H9 (cell line): ENCODE results near the gene BTRC. TPM values are rescaled to one million over a fixed set of nuclear protein-coding genes. Genes with fewer than 3 reads are reported as not detected.

Source experiments
- DNase-seq: peaks from one replicate; pipeline ENCODE4 v3.0.0-alpha.2; 2017
- H2AFZ ChIP-seq: one replicate; pipeline ENCODE4 v1.6.1; 2013; ENCODE audit warnings: mild to moderate bottlenecking, low read length, control low read depth, moderate library complexity
- H2AK5ac ChIP-seq: 2 replicates; pipeline ENCODE4 v1.6.1; 2013; ENCODE audit warnings: low read length, control low read depth, mixed read lengths; ENCODE audit not compliant: insufficient read length
- H2BK120ac ChIP-seq: one replicate; pipeline ENCODE4 v1.6.1; 2013; ENCODE audit warnings: low read depth, mild to moderate bottlenecking, low read length, control low read depth, inconsistent platforms; ENCODE audit not compliant: poor library complexity, severe bottlenecking
- H2BK12ac ChIP-seq: 2 replicates; pipeline ENCODE4 v1.6.1; 2013; ENCODE audit warnings: low read length, control low read depth, mixed read lengths, low read depth; ENCODE audit not compliant: insufficient read length
- H2BK15ac ChIP-seq: 2 replicates; pipeline ENCODE4 v1.6.1; 2013; ENCODE audit warnings: low read depth, low read length, control low read depth
- H2BK20ac ChIP-seq: one replicate; pipeline ENCODE4 v1.6.1; 2013; ENCODE audit warnings: low read depth, mild to moderate bottlenecking, low read length, control low read depth, inconsistent platforms; ENCODE audit not compliant: poor library complexity, severe bottlenecking
- H2BK5ac ChIP-seq: 2 replicates; pipeline ENCODE4 v1.6.1; 2013; ENCODE audit warnings: low read length, control low read depth, mixed read lengths; ENCODE audit not compliant: insufficient read length
- H3K14ac ChIP-seq: 2 replicates; pipeline ENCODE4 v1.6.1; 2013; ENCODE audit warnings: low read length, control low read depth; ENCODE audit not compliant: insufficient read depth
- H3K18ac ChIP-seq: 2 replicates; pipeline ENCODE4 v1.6.1; 2013; ENCODE audit warnings: low read depth, mild to moderate bottlenecking, mixed read lengths, low read length, control low read depth; ENCODE audit not compliant: insufficient read length
- H3K23ac ChIP-seq: 2 replicates; pipeline ENCODE4 v1.6.1; 2013; ENCODE audit warnings: low read length, control low read depth, mixed read lengths, low read depth; ENCODE audit not compliant: insufficient read length
- H3K23me2 ChIP-seq: 2 replicates; pipeline ENCODE4 v1.6.1; 2013; ENCODE audit warnings: low read depth, mild to moderate bottlenecking, mixed read lengths, low read length, control low read depth; ENCODE audit not compliant: insufficient read length, poor library complexity, severe bottlenecking
- H3K27ac ChIP-seq: 2 replicates; pipeline ENCODE4 v1.5.1; 2013; ENCODE audit warnings: low read length, control low read depth, mixed read lengths, low read depth; ENCODE audit not compliant: insufficient read length
- H3K27me3 ChIP-seq: 2 replicates; pipeline ENCODE4 v1.6.1; 2013; ENCODE audit warnings: low read length, control low read depth, inconsistent platforms; ENCODE audit not compliant: insufficient read depth
- H3K4ac ChIP-seq: 2 replicates; pipeline ENCODE4 v1.6.1; 2013; ENCODE audit warnings: low read depth, mild to moderate bottlenecking, control low read depth, inconsistent platforms, low read length, moderate library complexity
- H3K4me1 ChIP-seq: 2 replicates; pipeline ENCODE4 v1.6.1; 2013; ENCODE audit warnings: low read length, control low read depth, inconsistent platforms; ENCODE audit not compliant: insufficient read depth
- H3K4me2 ChIP-seq: 2 replicates; pipeline ENCODE4 v1.6.1; 2013; ENCODE audit warnings: low read length, control low read depth, mixed read lengths; ENCODE audit not compliant: insufficient read length, insufficient read depth
- H3K56ac ChIP-seq: 2 replicates; pipeline ENCODE4 v1.6.1; 2013; ENCODE audit warnings: low read depth, mild to moderate bottlenecking, mixed read lengths, low read length, control low read depth; ENCODE audit not compliant: insufficient read length
- H3K79me1 ChIP-seq: 2 replicates; pipeline ENCODE4 v1.6.1; 2013; ENCODE audit warnings: low read depth, mild to moderate bottlenecking, moderate library complexity, low read length, control low read depth, inconsistent platforms; ENCODE audit not compliant: insufficient read depth, poor library complexity, severe bottlenecking
- H3K79me2 ChIP-seq: 2 replicates; pipeline ENCODE4 v1.6.1; 2013; ENCODE audit warnings: low read length, control low read depth, inconsistent platforms; ENCODE audit not compliant: insufficient read depth
- H3K9ac ChIP-seq: 2 replicates; pipeline ENCODE4 v1.6.1; 2013; ENCODE audit warnings: low read length, control low read depth, mixed read lengths; ENCODE audit not compliant: insufficient read length; ENCODE audit errors: extremely low read depth
- H3K9me3 ChIP-seq: one replicate; pipeline ENCODE4 v1.6.1; 2013; ENCODE audit warnings: low read depth, low read length, inconsistent platforms; ENCODE audit not compliant: control insufficient read depth
- H3T11ph ChIP-seq: one replicate; pipeline ENCODE4 v1.6.1; 2013; ENCODE audit warnings: mild to moderate bottlenecking, low read length, control low read depth, inconsistent platforms
- H4K20me1 ChIP-seq: one replicate; pipeline ENCODE4 v1.6.1; 2013; ENCODE audit not compliant: control insufficient read depth, insufficient read length, insufficient read depth
- H4K5ac ChIP-seq: 2 replicates; pipeline ENCODE4 v1.6.1; 2013; ENCODE audit warnings: low read depth, mild to moderate bottlenecking, mixed read lengths, low read length, control low read depth; ENCODE audit not compliant: insufficient read length
- H4K8ac ChIP-seq: replicated peaks from 2 replicates; pipeline ENCODE4 v1.6.1; 2013; ENCODE audit warnings: low read length, control low read depth, mixed read lengths, low read depth; ENCODE audit not compliant: insufficient read length
- H4K91ac ChIP-seq: 2 replicates; pipeline ENCODE4 v1.6.1; 2013; ENCODE audit warnings: low read depth, mild to moderate bottlenecking, moderate library complexity, mixed read lengths, low read length, control low read depth; ENCODE audit not compliant: insufficient read length
- H3K27ac Mint-ChIP-seq, 3 experiments: 2 replicates in 2 of 3; 3 replicates in 1 of 3; pipeline ENCODE4 v1.8.0; 2020 to 2021; ENCODE audit warnings: mixed read lengths in 3 of 3, mild to moderate bottlenecking in 1 of 3, moderate library complexity in 1 of 3
- H3K27me3 Mint-ChIP-seq: 2 replicates; pipeline ENCODE4 v1.8.0; 2021; ENCODE audit warnings: low read depth, mild to moderate bottlenecking, moderate library complexity, mixed read lengths
- H3K36me3 Mint-ChIP-seq, 3 experiments: 2 replicates in 2 of 3; 3 replicates in 1 of 3; pipeline ENCODE4 v1.8.0; 2020 to 2021; ENCODE audit warnings: low read depth in 3 of 3, mixed read lengths in 3 of 3; ENCODE audit not compliant: insufficient read depth in 1 of 3
- H3K4me1 Mint-ChIP-seq, 2 experiments: 2 replicates each; pipeline ENCODE4 v1.8.0; 2020; ENCODE audit warnings: mixed read lengths in 2 of 2
- H3K4me3 Mint-ChIP-seq, 2 experiments: 2 replicates in 1 of 2; 3 replicates in 1 of 2; pipeline ENCODE4 v1.8.0; 2020 to 2021; ENCODE audit warnings: mild to moderate bottlenecking in 2 of 2, mixed read lengths in 2 of 2, moderate library complexity in 1 of 2
- H3K9me3 Mint-ChIP-seq, 2 experiments: 2 replicates in 1 of 2; 3 replicates in 1 of 2; pipeline ENCODE4 v1.8.0; 2020; ENCODE audit warnings: mild to moderate bottlenecking in 2 of 2, mixed read lengths in 2 of 2, moderate library complexity in 1 of 2
- total RNA-seq: library from RNA; stranded (reverse); gene quantifications from 2 replicates; pipeline ENCODE4 v1.2.1, GENCODE V29; 2021
- TF ChIP-seq, protein P1 (sequence below): fragments of 200-600 bp; sonication (generic); conservative IDR thresholded peaks from 3 replicates; pipeline ENCODE4 v1.8.0; 2021; ENCODE audit warnings: antibody characterized with exemption, mild to moderate bottlenecking

BTRC gene
- total RNA-seq, 1 experiment from 2014 or later, result 24.2 TPM

GRCh38 chr10:101397140-101397539 lies 43.2 kb downstream of the BTRC start:
- no peak overlapping the region for H3K4me2 ChIP-seq
- H3K27me3 ChIP-seq, result no peaks in the 10 kb centered on the region
- H3K4me1 ChIP-seq, result no peaks in the 10 kb centered on the region
- Mint-ChIP-seq H3K36me3 (no peaks in the 10 kb centered on the region), H3K9me3 (no peaks in the 10 kb centered on the region), H3K27ac (no peak overlapping the region), H3K4me3 (no peak overlapping the region), H3K27me3 (no peaks in the 10 kb centered on the region), H3K4me1 (peaks cover 4 to 12% of the 10 kb centered on the region in 2 experiments; a peak in 2 of 4 replicates)
- H4K91ac ChIP-seq, result no peak overlapping the region
- no peaks in the 10 kb centered on the region for H4K20me1 ChIP-seq
- DNase-seq, result no peak
- no peak overlapping the region for H3K56ac ChIP-seq
- no peak overlapping the region for H2AK5ac ChIP-seq
- H3K23ac ChIP-seq, result no peak overlapping the region
- H3K9ac ChIP-seq, result no peak overlapping the region
- H2AFZ ChIP-seq, result no peak overlapping the region
- no peak overlapping the region for H3K18ac ChIP-seq
- no peak overlapping the region for H2BK15ac ChIP-seq
- no peaks in the 10 kb centered on the region for H3K23me2 ChIP-seq
- no peak overlapping the region for H3K14ac ChIP-seq
- TF ChIP-seq, protein P1, sequence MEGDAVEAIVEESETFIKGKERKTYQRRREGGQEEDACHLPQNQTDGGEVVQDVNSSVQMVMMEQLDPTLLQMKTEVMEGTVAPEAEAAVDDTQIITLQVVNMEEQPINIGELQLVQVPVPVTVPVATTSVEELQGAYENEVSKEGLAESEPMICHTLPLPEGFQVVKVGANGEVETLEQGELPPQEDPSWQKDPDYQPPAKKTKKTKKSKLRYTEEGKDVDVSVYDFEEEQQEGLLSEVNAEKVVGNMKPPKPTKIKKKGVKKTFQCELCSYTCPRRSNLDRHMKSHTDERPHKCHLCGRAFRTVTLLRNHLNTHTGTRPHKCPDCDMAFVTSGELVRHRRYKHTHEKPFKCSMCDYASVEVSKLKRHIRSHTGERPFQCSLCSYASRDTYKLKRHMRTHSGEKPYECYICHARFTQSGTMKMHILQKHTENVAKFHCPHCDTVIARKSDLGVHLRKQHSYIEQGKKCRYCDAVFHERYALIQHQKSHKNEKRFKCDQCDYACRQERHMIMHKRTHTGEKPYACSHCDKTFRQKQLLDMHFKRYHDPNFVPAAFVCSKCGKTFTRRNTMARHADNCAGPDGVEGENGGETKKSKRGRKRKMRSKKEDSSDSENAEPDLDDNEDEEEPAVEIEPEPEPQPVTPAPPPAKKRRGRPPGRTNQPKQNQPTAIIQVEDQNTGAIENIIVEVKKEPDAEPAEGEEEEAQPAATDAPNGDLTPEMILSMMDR, result no peak
- H4K8ac ChIP-seq, result no peak overlapping the region
- H3K27ac ChIP-seq, result no peak overlapping the region
- H3K4ac ChIP-seq, result no peak overlapping the region
- no peak overlapping the region for H2BK12ac ChIP-seq
- H3T11ph ChIP-seq, result no peak overlapping the region
- H2BK120ac ChIP-seq, result no peak overlapping the region
- H3K9me3 ChIP-seq, result no peaks in the 10 kb centered on the region
- H3K79me2 ChIP-seq, result no peaks in the 10 kb centered on the region
- no peaks in the 10 kb centered on the region for H3K79me1 ChIP-seq
- H4K5ac ChIP-seq, result no peak overlapping the region
- no peak overlapping the region for H2BK20ac ChIP-seq
- no peak overlapping the region for H2BK5ac ChIP-seq
